ENCODE results near the gene SMIM22.

- TF ChIP-seq POLR2A (IDR thresholded peaks at IDR 0.05) = no peak
- TF ChIP-seq, protein P1, sequence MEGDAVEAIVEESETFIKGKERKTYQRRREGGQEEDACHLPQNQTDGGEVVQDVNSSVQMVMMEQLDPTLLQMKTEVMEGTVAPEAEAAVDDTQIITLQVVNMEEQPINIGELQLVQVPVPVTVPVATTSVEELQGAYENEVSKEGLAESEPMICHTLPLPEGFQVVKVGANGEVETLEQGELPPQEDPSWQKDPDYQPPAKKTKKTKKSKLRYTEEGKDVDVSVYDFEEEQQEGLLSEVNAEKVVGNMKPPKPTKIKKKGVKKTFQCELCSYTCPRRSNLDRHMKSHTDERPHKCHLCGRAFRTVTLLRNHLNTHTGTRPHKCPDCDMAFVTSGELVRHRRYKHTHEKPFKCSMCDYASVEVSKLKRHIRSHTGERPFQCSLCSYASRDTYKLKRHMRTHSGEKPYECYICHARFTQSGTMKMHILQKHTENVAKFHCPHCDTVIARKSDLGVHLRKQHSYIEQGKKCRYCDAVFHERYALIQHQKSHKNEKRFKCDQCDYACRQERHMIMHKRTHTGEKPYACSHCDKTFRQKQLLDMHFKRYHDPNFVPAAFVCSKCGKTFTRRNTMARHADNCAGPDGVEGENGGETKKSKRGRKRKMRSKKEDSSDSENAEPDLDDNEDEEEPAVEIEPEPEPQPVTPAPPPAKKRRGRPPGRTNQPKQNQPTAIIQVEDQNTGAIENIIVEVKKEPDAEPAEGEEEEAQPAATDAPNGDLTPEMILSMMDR (IDR thresholded peaks at IDR 0.05) = no peak
Observed at GRCh38 chr16:4790871-4791270, 4.3 kb upstream of the SMIM22 start.
